GM18526 (cell line): Measurements from ENCODE around the gene MLLT3.

Source experiments
- POLR2A ChIP-seq: IDR thresholded peaks from 3 replicates; pipeline ENCODE4 v1.6.1; 2011; ENCODE audit not compliant: insufficient read length; ENCODE audit errors: extremely low read depth

MLLT3 gene

GRCh38 chr9:20335668-20336332, 286.5 kb downstream of the MLLT3 start:
- no peak for TF ChIP-seq POLR2A

- no peak for TF ChIP-seq POLR2A
These were observed 288.3 kb downstream of the MLLT3 start for GRCh38 chr9:20333991-20334390.

- no peak for TF ChIP-seq POLR2A
These were observed 291.1 kb downstream of the MLLT3 start for GRCh38 chr9:20331095-20331685.

GRCh38 chr9:20330688-20331087, 291.6 kb downstream of the MLLT3 start:
- no peak for TF ChIP-seq POLR2A

- no peak for TF ChIP-seq POLR2A
These were observed 295.8 kb downstream of the MLLT3 start for GRCh38 chr9:20326516-20326915.

GRCh38 chr9:20325008-20325407, 297.3 kb downstream of the MLLT3 start:
- TF ChIP-seq POLR2A: no peak

GRCh38 chr9:20322212-20322611, 300.1 kb downstream of the MLLT3 start:
- TF ChIP-seq POLR2A: no peak

- no peak for TF ChIP-seq POLR2A
These were observed 300.7 kb downstream of the MLLT3 start for GRCh38 chr9:20321423-20322082.

- TF ChIP-seq POLR2A: no peak
These were observed 301.4 kb downstream of the MLLT3 start for GRCh38 chr9:20320921-20321320.

GRCh38 chr9:20319641-20320337, 302.5 kb downstream of the MLLT3 start:
- TF ChIP-seq POLR2A: no peak

GRCh38 chr9:20319241-20319640, 303.1 kb downstream of the MLLT3 start:
- TF ChIP-seq POLR2A: no peak

- TF ChIP-seq POLR2A: no peak
These were observed 304.6 kb downstream of the MLLT3 start for GRCh38 chr9:20317701-20318100.

- TF ChIP-seq POLR2A: no peak
These were observed 305.9 kb downstream of the MLLT3 start for GRCh38 chr9:20316372-20316771.

GRCh38 chr9:20315677-20316076, 306.6 kb downstream of the MLLT3 start:
- TF ChIP-seq POLR2A: no peak

- TF ChIP-seq POLR2A: no peak
These were observed 307.3 kb downstream of the MLLT3 start for GRCh38 chr9:20314981-20315380.

GRCh38 chr9:20313415-20313814, 308.9 kb downstream of the MLLT3 start:
- TF ChIP-seq POLR2A: no peak
